ENCODE results near the gene DENND6B. TPM values are rescaled to one million over a fixed set of nuclear protein-coding genes. Genes with fewer than 3 reads are reported as not detected.

Gene DENND6B
- total and polyA plus RNA-seq, 2 of the 13 experiments (the other 11 are each of a cell fraction or from before 2014, with no cell fraction given) = 0.95 to 3.8 TPM

GRCh38 chr22:50314455-50315288, 12.1 kb downstream of the DENND6B start (continued):
- TF ChIP-seq KDM2A (CRISPR knock-in tag; IDR thresholded peaks at IDR 0.05; ENCODE audit: borderline replicate concordance, low read depth) (0 out of 2 replicates have a peak, but pooled peaks have one; percentile 21), NCOA1 (CRISPR knock-in tag; IDR thresholded peaks at IDR 0.05) (no peak), ZNF737 (CRISPR knock-in tag; IDR thresholded peaks at IDR 0.05; ENCODE audit: borderline replicate concordance) (no peak), ZBTB37 (CRISPR knock-in tag; IDR thresholded peaks at IDR 0.05) (no peak), HES4 (CRISPR knock-in tag; IDR thresholded peaks at IDR 0.05; ENCODE audit: borderline replicate concordance) (no peak), ERF (CRISPR knock-in tag; IDR thresholded peaks at IDR 0.05) (no peak), ZXDC (CRISPR knock-in tag; IDR thresholded peaks at IDR 0.05) (no peak), HNRNPLL (IDR thresholded peaks at IDR 0.05; ENCODE audit: low read depth, low read length, poor library complexity, severe bottlenecking) (peak; percentile 44), SAP130 (CRISPR knock-in tag; IDR thresholded peaks at IDR 0.05; ENCODE audit: low read depth) (peak; percentile 39; the same call in 1 of the 2 replicates), AHDC1 (CRISPR knock-in tag; IDR thresholded peaks at IDR 0.05; ENCODE audit: borderline replicate concordance) (no peak), GTF3A (CRISPR knock-in tag; conservative IDR thresholded peaks at IDR 0.05) (no peak), ZNF891 (CRISPR knock-in tag; IDR thresholded peaks at IDR 0.05) (no peak), MAFG (CRISPR knock-in tag; IDR thresholded peaks at IDR 0.05) (no peak), ZNF678 (CRISPR knock-in tag; IDR thresholded peaks at IDR 0.05) (no peak), SP2 (CRISPR knock-in tag; IDR thresholded peaks at IDR 0.05) (no peak), ZBTB38 (CRISPR knock-in tag; IDR thresholded peaks at IDR 0.05) (peak; percentile 80), ZMAT5 (CRISPR knock-in tag; IDR thresholded peaks at IDR 0.05; ENCODE audit: borderline replicate concordance, low read depth) (no peak), ZNF331 (CRISPR knock-in tag; IDR thresholded peaks at IDR 0.05) (no peak), REXO4 (CRISPR knock-in tag; IDR thresholded peaks at IDR 0.05; ENCODE audit: borderline replicate concordance) (no peak)

All from HepG2 (cell line).